ENCODE results near the gene ACOXL.

Gene ACOXL

GRCh38 chr2:110820128-110820527, 87.8 kb downstream of the ACOXL start:
- DNase-seq (ENCODE audit: low read depth in 3 of 3, low spot score in 1 of 3), result no peak

GRCh38 chr2:110823165-110823564, 90.8 kb downstream of the ACOXL start:
- no peak for DNase-seq (ENCODE audit: low read depth in 3 of 3, low spot score in 1 of 3)

- no peak for DNase-seq (ENCODE audit: low read depth in 3 of 3, low spot score in 1 of 3)
Observed at GRCh38 chr2:110827511-110827910, 95.1 kb downstream of the ACOXL start.

GRCh38 chr2:110828330-110828729, 96.0 kb downstream of the ACOXL start:
- no peak for DNase-seq (ENCODE audit: low read depth in 3 of 3, low spot score in 1 of 3)

GRCh38 chr2:110829413-110830146, 97.2 kb downstream of the ACOXL start:
- no peak for DNase-seq (ENCODE audit: low read depth in 3 of 3, low spot score in 1 of 3)

GRCh38 chr2:110832740-110833139, 100.4 kb downstream of the ACOXL start:
- DNase-seq (ENCODE audit: low read depth in 3 of 3, low spot score in 1 of 3), result no peak

GRCh38 chr2:110834134-110834827, 101.9 kb downstream of the ACOXL start:
- no peak for DNase-seq (ENCODE audit: low read depth in 3 of 3, low spot score in 1 of 3)

GRCh38 chr2:110836671-110837070, 104.3 kb downstream of the ACOXL start:
- DNase-seq (ENCODE audit: low read depth in 3 of 3, low spot score in 1 of 3), result no peak

GRCh38 chr2:110837446-110838409, 105.4 kb downstream of the ACOXL start:
- DNase-seq (ENCODE audit: low read depth in 3 of 3, low spot score in 1 of 3), result no peak

GRCh38 chr2:110838657-110839384, 106.4 kb downstream of the ACOXL start:
- DNase-seq (ENCODE audit: low read depth in 3 of 3, low spot score in 1 of 3), result no peak

GRCh38 chr2:110840508-110840907, 108.1 kb downstream of the ACOXL start:
- DNase-seq (ENCODE audit: low read depth in 3 of 3, low spot score in 1 of 3), result no peak

- DNase-seq (ENCODE audit: low read depth in 3 of 3, low spot score in 1 of 3), result no peak
Observed at GRCh38 chr2:110842048-110842447, 109.7 kb downstream of the ACOXL start.

- DNase-seq (ENCODE audit: low read depth in 3 of 3, low spot score in 1 of 3), result no peak
Observed at GRCh38 chr2:110843496-110843895, 111.1 kb downstream of the ACOXL start.

- no peak for DNase-seq (ENCODE audit: low read depth in 3 of 3, low spot score in 1 of 3)
Observed at GRCh38 chr2:110843959-110844510, 111.7 kb downstream of the ACOXL start.

GRCh38 chr2:110847651-110848050, 115.3 kb downstream of the ACOXL start:
- no peak for DNase-seq (ENCODE audit: low read depth in 3 of 3, low spot score in 1 of 3)

- DNase-seq (ENCODE audit: low read depth in 3 of 3, low spot score in 1 of 3), result no peak
Observed at GRCh38 chr2:110848071-110848470, 115.7 kb downstream of the ACOXL start.

GRCh38 chr2:110848519-110849030, 116.2 kb downstream of the ACOXL start:
- DNase-seq (ENCODE audit: low read depth in 3 of 3, low spot score in 1 of 3), result no peak

GRCh38 chr2:110851531-110851930, 119.2 kb downstream of the ACOXL start:
- DNase-seq (ENCODE audit: low read depth in 3 of 3, low spot score in 1 of 3), result no peak

- DNase-seq (ENCODE audit: low read depth in 3 of 3, low spot score in 1 of 3), result no peak
Observed at GRCh38 chr2:110852051-110852450, 119.7 kb downstream of the ACOXL start.

- DNase-seq (ENCODE audit: low read depth in 3 of 3, low spot score in 1 of 3), result no peak
Observed at GRCh38 chr2:110852541-110853263, 120.3 kb downstream of the ACOXL start.

All from stimulated activated CD4-positive, alpha-beta T cell treated with anti-CD3 and anti-CD28 coated beads, TNF-alpha, amount 100 ng/mL, for 1 hour (primary cell).